SK-N-SH treated with all-trans-retinoic acid at 6 μM for 48 hours (cell line): ENCODE results near the gene KIFC3.

ENCODE experiments used
- ATAC-seq: fragments of 200-7000 bp; cut with Tn5 transposase; 3 replicates; pipeline ENCODE4 v1.9.1; 2020; ENCODE audit warnings: mild to moderate bottlenecking, moderate library complexity
- ARNTL ChIP-seq: fragments of 450-650 bp; formaldehyde crosslinking; IDR thresholded peaks from 2 replicates; pipeline ENCODE4 v1.5.0; 2020; ENCODE audit warnings: low read depth, mild to moderate bottlenecking, moderate library complexity, borderline replicate concordance
- BACH2 ChIP-seq: fragments of 250-450 bp; sonication (Bioruptor Pico); IDR thresholded peaks from 2 replicates; pipeline ENCODE4 v1.9.0; 2021; ENCODE audit warnings: mild to moderate bottlenecking, borderline replicate concordance
- CREB5 ChIP-seq: fragments of 250-450 bp; sonication (Bioruptor Pico); IDR thresholded peaks from 2 replicates; pipeline ENCODE4 v1.5.1; 2020; ENCODE audit warnings: low read depth, mild to moderate bottlenecking, moderate library complexity
- CSDC2 ChIP-seq: fragments of 250-450 bp; sonication (Bioruptor Pico); IDR thresholded peaks from 2 replicates; pipeline ENCODE4 v1.5.0; 2020; ENCODE audit warnings: mild to moderate bottlenecking, moderate library complexity
- CSRNP3 ChIP-seq: fragments of 250-450 bp; sonication (Bioruptor Pico); IDR thresholded peaks from 2 replicates; pipeline ENCODE4 v1.5.1; 2021; ENCODE audit warnings: mild to moderate bottlenecking, moderate library complexity
- ESRRG ChIP-seq: fragments of 250-450 bp; sonication (Bioruptor Pico); IDR thresholded peaks from 2 replicates; pipeline ENCODE4 v1.6.1; 2021; ENCODE audit warnings: mild to moderate bottlenecking
- GLIS3 ChIP-seq: fragments of 250-450 bp; sonication (Bioruptor Pico); IDR thresholded peaks from 2 replicates; pipeline ENCODE4 v1.5.0; 2020; ENCODE audit warnings: mild to moderate bottlenecking, moderate library complexity
- ISL1 ChIP-seq: fragments of 250-450 bp; sonication (Bioruptor Pico); IDR thresholded peaks from 2 replicates; pipeline ENCODE4 v2.1.2; 2022; ENCODE audit warnings: mild to moderate bottlenecking, moderate library complexity
- OSR1 ChIP-seq: fragments of 250-450 bp; sonication (Bioruptor Pico); IDR thresholded peaks from 2 replicates; pipeline ENCODE4 v1.8.0; 2022; ENCODE audit warnings: moderate library complexity, mild to moderate bottlenecking, inconsistent platforms
- PATZ1 ChIP-seq: fragments of 250-450 bp; sonication (Bioruptor Pico); IDR thresholded peaks from 2 replicates; pipeline ENCODE4 v1.8.0; 2020; ENCODE audit warnings: mild to moderate bottlenecking, moderate library complexity, borderline replicate concordance
- POU6F1 ChIP-seq: fragments of 250-450 bp; sonication (Bioruptor Pico); IDR thresholded peaks from 2 replicates; pipeline ENCODE4 v1.8.0; 2021; ENCODE audit warnings: low read depth, mild to moderate bottlenecking, moderate library complexity, borderline replicate concordance
- RARB ChIP-seq: fragments of 250-450 bp; sonication (Bioruptor Pico); IDR thresholded peaks from 2 replicates; pipeline ENCODE4 v1.8.0; 2021; ENCODE audit warnings: mild to moderate bottlenecking, moderate library complexity
- SNAI2 ChIP-seq: fragments of 250-450 bp; sonication (Bioruptor Pico); IDR thresholded peaks from 2 replicates; pipeline ENCODE4 v1.5.0; 2020; ENCODE audit warnings: mild to moderate bottlenecking, moderate library complexity
- TCF4 ChIP-seq: fragments of 250-450 bp; sonication (Bioruptor Pico); IDR thresholded peaks from 2 replicates; pipeline ENCODE4 v1.8.0; 2021; ENCODE audit warnings: mild to moderate bottlenecking, moderate library complexity, borderline replicate concordance
- TSHZ2 ChIP-seq: fragments of 250-450 bp; sonication (Bioruptor Pico); IDR thresholded peaks from 2 replicates; pipeline ENCODE4 v1.5.0; 2020; ENCODE audit warnings: mild to moderate bottlenecking, moderate library complexity
- ZC3H10 ChIP-seq: fragments of 250-450 bp; sonication (Bioruptor Pico); IDR thresholded peaks from 2 replicates; pipeline ENCODE4 v1.5.1; 2021; ENCODE audit warnings: mild to moderate bottlenecking, moderate library complexity
- ZFP3 ChIP-seq: fragments of 250-450 bp; sonication (Bioruptor Pico); IDR thresholded peaks from 2 replicates; pipeline ENCODE4 v1.5.0; 2020; ENCODE audit warnings: mild to moderate bottlenecking, moderate library complexity
- ZFP30 ChIP-seq: fragments of 450-650 bp; formaldehyde crosslinking; IDR thresholded peaks from 2 replicates; pipeline ENCODE4 v1.5.0; 2022; ENCODE audit warnings: mild to moderate bottlenecking, moderate library complexity
- ZNF565 ChIP-seq: fragments of 450-650 bp; formaldehyde crosslinking; conservative IDR thresholded peaks from 2 replicates; pipeline ENCODE4 v1.5.0; 2020; ENCODE audit warnings: low read depth, mild to moderate bottlenecking, moderate library complexity
- ZNF70 ChIP-seq: fragments of 450-650 bp; formaldehyde crosslinking; IDR thresholded peaks from 2 replicates; pipeline ENCODE4 v1.5.0; 2020; ENCODE audit warnings: mild to moderate bottlenecking, moderate library complexity
- ZNF8 ChIP-seq: fragments of 450-650 bp; formaldehyde crosslinking; IDR thresholded peaks from 2 replicates; pipeline ENCODE4 v1.5.0; 2020; ENCODE audit warnings: mild to moderate bottlenecking, moderate library complexity

The KIFC3 gene

GRCh38 chr16:57765160-57765728 is 37.0 kb downstream of the KIFC3 start:
- TF ChIP-seq OSR1 (CRISPR knock-in tag) = no peak
- TF ChIP-seq RARB (CRISPR knock-in tag) = no peak
- TF ChIP-seq ARNTL = no peak
- no peak for TF ChIP-seq ISL1 (CRISPR knock-in tag)
- no peak for ATAC-seq

GRCh38 chr16:57764341-57765159 is 37.7 kb downstream of the KIFC3 start:
- peak; percentile 89 for ATAC-seq
- TF ChIP-seq ZFP3 = 0 out of 2 replicates have a peak, but pooled peaks have one; percentile 31
- TF ChIP-seq TCF4 (CRISPR knock-in tag) = peak; percentile 36; the same call in 1 of the 2 replicates
- no peak for TF ChIP-seq CREB5 (CRISPR knock-in tag)
- TF ChIP-seq, all 23 proteins: peak for 2

- TF ChIP-seq ZC3H10 = no peak
- TF ChIP-seq BACH2 (CRISPR knock-in tag) = no peak
- TF ChIP-seq ZFP3 = no peak
- TF ChIP-seq ARNTL = no peak
- TF ChIP-seq ESRRG = no peak
- no peak for TF ChIP-seq TSHZ2 (CRISPR knock-in tag)
- TF ChIP-seq SNAI2 (CRISPR knock-in tag) = no peak
- TF ChIP-seq CSDC2 (CRISPR knock-in tag) = no peak
- TF ChIP-seq GLIS3 (CRISPR knock-in tag) = no peak
- TF ChIP-seq ZNF8 = no peak
- TF ChIP-seq RARB (CRISPR knock-in tag) = no peak
- TF ChIP-seq ZFP30 (CRISPR knock-in tag) = no peak
- TF ChIP-seq ZNF565 = no peak
- TF ChIP-seq ZNF70 (CRISPR knock-in tag) = no peak
- no peak for TF ChIP-seq CREB5 (CRISPR knock-in tag)
- no peak for TF ChIP-seq CSRNP3 (CRISPR knock-in tag)
- ATAC-seq = no peak
These were observed 38.3 kb downstream of the KIFC3 start for GRCh38 chr16:57764006-57764340.

- ATAC-seq = no peak
- no peak for TF ChIP-seq PATZ1 (CRISPR knock-in tag)
- no peak for TF ChIP-seq POU6F1
- no peak for TF ChIP-seq BACH2 (CRISPR knock-in tag)
- TF ChIP-seq RARB (CRISPR knock-in tag) = no peak
- no peak for TF ChIP-seq ZNF565
- no peak for TF ChIP-seq GLIS3 (CRISPR knock-in tag)
- no peak for TF ChIP-seq TSHZ2 (CRISPR knock-in tag)
- TF ChIP-seq ZFP3 = no peak
- no peak for TF ChIP-seq ESRRG
- TF ChIP-seq ARNTL = no peak
These were observed 38.8 kb downstream of the KIFC3 start for GRCh38 chr16:57763285-57764005.
